Loucy (cell line): ENCODE measurements around the gene ALPG.

ENCODE experiments used
- EZH2phosphoT487 ChIP-seq: fragments of 200-600 bp; IDR thresholded peaks from 2 replicates; pipeline ENCODE4 v1.6.1; 2018; ENCODE audit warnings: antibody characterized with exemption, mild to moderate bottlenecking, moderate library complexity, borderline replicate concordance
- TF ChIP-seq, protein P1 (sequence below): fragments of 200-600 bp; sonication (generic); conservative IDR thresholded peaks from 2 replicates; pipeline ENCODE4 v1.5.1; 2014; ENCODE audit warnings: mild to moderate bottlenecking, antibody characterized with exemption, low read length

DNA sequence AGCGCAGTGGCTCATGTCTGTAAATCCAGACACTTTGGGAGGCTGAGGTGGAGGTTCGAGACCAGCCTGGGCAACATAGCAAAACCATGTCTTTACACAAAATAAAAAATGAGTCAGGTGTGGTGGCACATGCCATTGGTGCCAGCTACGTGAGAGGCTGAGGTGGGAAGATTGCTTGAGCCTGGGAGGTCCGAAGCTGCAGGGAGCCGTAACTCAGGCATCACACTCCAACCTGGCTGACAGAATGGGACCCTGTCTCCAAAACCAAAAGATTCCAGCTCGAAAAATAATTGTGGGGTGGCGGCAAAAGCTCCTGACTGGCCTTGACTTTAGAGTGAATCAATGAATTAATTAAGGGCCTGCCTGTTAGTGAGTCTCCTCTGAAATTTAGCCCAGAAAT, 29.3 kb upstream of the ALPG start:
- TF ChIP-seq, protein P1, sequence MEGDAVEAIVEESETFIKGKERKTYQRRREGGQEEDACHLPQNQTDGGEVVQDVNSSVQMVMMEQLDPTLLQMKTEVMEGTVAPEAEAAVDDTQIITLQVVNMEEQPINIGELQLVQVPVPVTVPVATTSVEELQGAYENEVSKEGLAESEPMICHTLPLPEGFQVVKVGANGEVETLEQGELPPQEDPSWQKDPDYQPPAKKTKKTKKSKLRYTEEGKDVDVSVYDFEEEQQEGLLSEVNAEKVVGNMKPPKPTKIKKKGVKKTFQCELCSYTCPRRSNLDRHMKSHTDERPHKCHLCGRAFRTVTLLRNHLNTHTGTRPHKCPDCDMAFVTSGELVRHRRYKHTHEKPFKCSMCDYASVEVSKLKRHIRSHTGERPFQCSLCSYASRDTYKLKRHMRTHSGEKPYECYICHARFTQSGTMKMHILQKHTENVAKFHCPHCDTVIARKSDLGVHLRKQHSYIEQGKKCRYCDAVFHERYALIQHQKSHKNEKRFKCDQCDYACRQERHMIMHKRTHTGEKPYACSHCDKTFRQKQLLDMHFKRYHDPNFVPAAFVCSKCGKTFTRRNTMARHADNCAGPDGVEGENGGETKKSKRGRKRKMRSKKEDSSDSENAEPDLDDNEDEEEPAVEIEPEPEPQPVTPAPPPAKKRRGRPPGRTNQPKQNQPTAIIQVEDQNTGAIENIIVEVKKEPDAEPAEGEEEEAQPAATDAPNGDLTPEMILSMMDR: no peak
- no peak for TF ChIP-seq EZH2phosphoT487
